Stimulated activated CD8-positive, alpha-beta memory T cell treated with anti-CD3 and anti-CD28 coated beads, Interleukin-7, amount 100 ng/mL, for 24 hours (primary cell): ENCODE results near the gene NINJ1.

Experiments
- DNase-seq: peaks from one replicate; pipeline ENCODE4 v3.0.0-alpha.2; 2020; ENCODE audit warnings: low read depth

The NINJ1 gene

GRCh38 chr9:93099551-93100275 lies 34.3 kb downstream of the NINJ1 start:
- no peak for DNase-seq

GRCh38 chr9:93098236-93098946 lies 35.7 kb downstream of the NINJ1 start:
- peak; percentile 44 for DNase-seq

- no peak for DNase-seq
Observed at GRCh38 chr9:93097511-93098201, 36.4 kb downstream of the NINJ1 start.

- no peak for DNase-seq
Observed at GRCh38 chr9:93096811-93097382, 37.2 kb downstream of the NINJ1 start.

GRCh38 chr9:93096131-93096802 lies 37.8 kb downstream of the NINJ1 start, which contains the start of gene CARD19:
TSS of gene CARD19 (plus strand) at chr9:93096217. CDS start at chr9:93096346, 129 bp downstream.
- DNase-seq: no peak

- DNase-seq: peak; percentile 100
Observed at GRCh38 chr9:93095205-93096130, 38.6 kb downstream of the NINJ1 start.

- DNase-seq: no peak
Observed at GRCh38 chr9:93094658-93095204, 39.3 kb downstream of the NINJ1 start.

- DNase-seq: no peak
Observed at GRCh38 chr9:93093877-93094657, 40.0 kb downstream of the NINJ1 start.

- no peak for DNase-seq
Observed at GRCh38 chr9:93093127-93093876, 40.7 kb downstream of the NINJ1 start.

GRCh38 chr9:93092251-93092991 lies 41.6 kb downstream of the NINJ1 start:
- DNase-seq: no peak

- DNase-seq: peak; percentile 46
Observed at GRCh38 chr9:93091453-93092081, 42.5 kb downstream of the NINJ1 start.

- DNase-seq: no peak
Observed at GRCh38 chr9:93091056-93091452, 43.0 kb downstream of the NINJ1 start.

GRCh38 chr9:93090091-93090655 lies 43.9 kb downstream of the NINJ1 start:
- no peak for DNase-seq

- no peak for DNase-seq
Observed at GRCh38 chr9:93089481-93089991, 44.5 kb downstream of the NINJ1 start.

GRCh38 chr9:93089024-93089423 lies 45.0 kb downstream of the NINJ1 start:
- DNase-seq: no peak

- DNase-seq: no peak
Observed at GRCh38 chr9:93088656-93089015, 45.4 kb downstream of the NINJ1 start.

- no peak for DNase-seq
Observed at GRCh38 chr9:93087971-93088655, 45.9 kb downstream of the NINJ1 start.
